DMS114 treated with DMSO at 0.1 percent for 48 hours (cell line): Measurements from ENCODE around the gene MTHFD1.

Experiments
- DNase-seq: peaks from one replicate; lab custom pipeline; 2025; ENCODE audit not compliant: unreplicated experiment; lab: John Stamatoyannopoulos, UW

MTHFD1 gene

GRCh38 chr14:64405295-64405694 lies 17.1 kb downstream of the MTHFD1 start:
- no peak for DNase-seq

- no peak for DNase-seq
Observed at GRCh38 chr14:64407329-64407728, 19.2 kb downstream of the MTHFD1 start.

- no peak for DNase-seq
Observed at GRCh38 chr14:64409126-64409920, 21.2 kb downstream of the MTHFD1 start.

- DNase-seq = no peak
Observed at GRCh38 chr14:64410084-64410774, 22.1 kb downstream of the MTHFD1 start.

- DNase-seq = no peak
Observed at GRCh38 chr14:64411001-64411400, 22.8 kb downstream of the MTHFD1 start.

GRCh38 chr14:64412237-64412636 lies 24.1 kb downstream of the MTHFD1 start:
- no peak for DNase-seq

GRCh38 chr14:64416348-64416932 lies 28.3 kb downstream of the MTHFD1 start:
- no peak for DNase-seq

- no peak for DNase-seq
Observed at GRCh38 chr14:64417055-64417770, 29.1 kb downstream of the MTHFD1 start.

- DNase-seq = no peak
Observed at GRCh38 chr14:64417771-64418125, 29.6 kb downstream of the MTHFD1 start.

- DNase-seq = no peak
Observed at GRCh38 chr14:64419003-64419402, 30.9 kb downstream of the MTHFD1 start.

GRCh38 chr14:64421166-64421565 lies 33.0 kb downstream of the MTHFD1 start:
- DNase-seq = no peak

GRCh38 chr14:64422005-64422404 lies 33.9 kb downstream of the MTHFD1 start:
- no peak for DNase-seq

GRCh38 chr14:64422756-64423155 lies 34.6 kb downstream of the MTHFD1 start:
- no peak for DNase-seq

GRCh38 chr14:64423987-64424386 lies 35.8 kb downstream of the MTHFD1 start:
- no peak for DNase-seq

- no peak for DNase-seq
Observed at GRCh38 chr14:64434528-64434927, 46.4 kb downstream of the MTHFD1 start.

GRCh38 chr14:64438181-64438841 lies 50.2 kb downstream of the MTHFD1 start:
- DNase-seq = no peak

GRCh38 chr14:64439141-64439540 lies 51.0 kb downstream of the MTHFD1 start:
- DNase-seq = no peak

GRCh38 chr14:64440494-64440893 lies 52.3 kb downstream of the MTHFD1 start:
- no peak for DNase-seq

GRCh38 chr14:64442300-64442988 lies 54.3 kb downstream of the MTHFD1 start:
- DNase-seq = no peak

- DNase-seq = no peak
Observed at GRCh38 chr14:64444140-64444539, 56.0 kb downstream of the MTHFD1 start.
